ENCODE data around the gene JAKMIP1. TPM values are rescaled to one million over a fixed set of nuclear protein-coding genes. Genes with fewer than 3 reads are reported as not detected.

Gene JAKMIP1
- total RNA-seq, 1 experiment from 2014 or later, result not detected

DNA sequence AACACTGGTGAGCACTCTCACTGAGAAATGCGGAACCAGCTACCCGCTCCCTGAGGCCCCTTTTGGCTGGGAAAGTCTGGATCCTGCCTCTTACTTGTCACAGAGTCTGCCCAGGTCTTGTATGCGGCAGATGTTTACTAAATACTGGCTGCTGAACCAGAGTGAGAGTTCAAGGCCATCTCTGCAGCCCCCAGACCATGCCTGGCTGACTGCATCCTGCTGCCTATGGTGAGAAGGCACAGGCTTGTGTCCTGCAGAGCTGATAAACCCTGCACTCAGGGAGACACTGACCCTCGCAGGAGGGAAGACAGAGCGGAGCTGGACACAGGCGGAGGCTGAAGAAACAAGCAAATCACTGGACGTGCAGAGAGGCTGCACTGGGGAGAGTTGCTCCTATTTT is 46.5 kb downstream of the JAKMIP1 start:
- ChIA-PET CTCF (no interaction called here), POLR2A (no interaction called here)
- in situ Hi-C loops (cut with HindIII; ENCODE audit: low pct_unique_long_range_greater_than_20kb, low sequenced_read_pairs), result no loop called here
- Histone ChIP-seq H3K9me3 (ENCODE audit: control insufficient read depth, insufficient read depth, low read depth, low read length) (no peaks in the 10 kb centered on the region), H3K4me3 (ENCODE audit: low read depth in 2 of 2, low read length in 2 of 2) (no peak overlapping the region), H3K36me3 (ENCODE audit: control insufficient read depth, insufficient read depth, low read length) (no peaks in the 10 kb centered on the region), H3K4me1 (ENCODE audit: control insufficient read depth, insufficient read depth, low read length) (no peaks in the 10 kb centered on the region), H3K27ac (ENCODE audit: low read length) (no peak overlapping the region), H3K27me3 (ENCODE audit: control insufficient read depth, insufficient read depth, low read length) (peaks cover 2% of the 10 kb centered on the region; the same call in 1 of the 2 replicates)
- TF ChIP-seq POLR2AphosphoS5 (IDR thresholded peaks at IDR 0.05; ENCODE audit: low read depth, low read length) (no peak), SIN3A (IDR thresholded peaks at IDR 0.05; ENCODE audit: borderline replicate concordance, insufficient read depth, low read depth, low read length) (no peak), TCF7L2 (IDR thresholded peaks at IDR 0.05; ENCODE audit: low read depth, low read length) (no peak)
- TF ChIP-seq, protein P1, sequence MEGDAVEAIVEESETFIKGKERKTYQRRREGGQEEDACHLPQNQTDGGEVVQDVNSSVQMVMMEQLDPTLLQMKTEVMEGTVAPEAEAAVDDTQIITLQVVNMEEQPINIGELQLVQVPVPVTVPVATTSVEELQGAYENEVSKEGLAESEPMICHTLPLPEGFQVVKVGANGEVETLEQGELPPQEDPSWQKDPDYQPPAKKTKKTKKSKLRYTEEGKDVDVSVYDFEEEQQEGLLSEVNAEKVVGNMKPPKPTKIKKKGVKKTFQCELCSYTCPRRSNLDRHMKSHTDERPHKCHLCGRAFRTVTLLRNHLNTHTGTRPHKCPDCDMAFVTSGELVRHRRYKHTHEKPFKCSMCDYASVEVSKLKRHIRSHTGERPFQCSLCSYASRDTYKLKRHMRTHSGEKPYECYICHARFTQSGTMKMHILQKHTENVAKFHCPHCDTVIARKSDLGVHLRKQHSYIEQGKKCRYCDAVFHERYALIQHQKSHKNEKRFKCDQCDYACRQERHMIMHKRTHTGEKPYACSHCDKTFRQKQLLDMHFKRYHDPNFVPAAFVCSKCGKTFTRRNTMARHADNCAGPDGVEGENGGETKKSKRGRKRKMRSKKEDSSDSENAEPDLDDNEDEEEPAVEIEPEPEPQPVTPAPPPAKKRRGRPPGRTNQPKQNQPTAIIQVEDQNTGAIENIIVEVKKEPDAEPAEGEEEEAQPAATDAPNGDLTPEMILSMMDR (IDR thresholded peaks at IDR 0.05), result no peak
- TF ChIP-seq, protein P2, sequence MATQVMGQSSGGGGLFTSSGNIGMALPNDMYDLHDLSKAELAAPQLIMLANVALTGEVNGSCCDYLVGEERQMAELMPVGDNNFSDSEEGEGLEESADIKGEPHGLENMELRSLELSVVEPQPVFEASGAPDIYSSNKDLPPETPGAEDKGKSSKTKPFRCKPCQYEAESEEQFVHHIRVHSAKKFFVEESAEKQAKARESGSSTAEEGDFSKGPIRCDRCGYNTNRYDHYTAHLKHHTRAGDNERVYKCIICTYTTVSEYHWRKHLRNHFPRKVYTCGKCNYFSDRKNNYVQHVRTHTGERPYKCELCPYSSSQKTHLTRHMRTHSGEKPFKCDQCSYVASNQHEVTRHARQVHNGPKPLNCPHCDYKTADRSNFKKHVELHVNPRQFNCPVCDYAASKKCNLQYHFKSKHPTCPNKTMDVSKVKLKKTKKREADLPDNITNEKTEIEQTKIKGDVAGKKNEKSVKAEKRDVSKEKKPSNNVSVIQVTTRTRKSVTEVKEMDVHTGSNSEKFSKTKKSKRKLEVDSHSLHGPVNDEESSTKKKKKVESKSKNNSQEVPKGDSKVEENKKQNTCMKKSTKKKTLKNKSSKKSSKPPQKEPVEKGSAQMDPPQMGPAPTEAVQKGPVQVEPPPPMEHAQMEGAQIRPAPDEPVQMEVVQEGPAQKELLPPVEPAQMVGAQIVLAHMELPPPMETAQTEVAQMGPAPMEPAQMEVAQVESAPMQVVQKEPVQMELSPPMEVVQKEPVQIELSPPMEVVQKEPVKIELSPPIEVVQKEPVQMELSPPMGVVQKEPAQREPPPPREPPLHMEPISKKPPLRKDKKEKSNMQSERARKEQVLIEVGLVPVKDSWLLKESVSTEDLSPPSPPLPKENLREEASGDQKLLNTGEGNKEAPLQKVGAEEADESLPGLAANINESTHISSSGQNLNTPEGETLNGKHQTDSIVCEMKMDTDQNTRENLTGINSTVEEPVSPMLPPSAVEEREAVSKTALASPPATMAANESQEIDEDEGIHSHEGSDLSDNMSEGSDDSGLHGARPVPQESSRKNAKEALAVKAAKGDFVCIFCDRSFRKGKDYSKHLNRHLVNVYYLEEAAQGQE (IDR thresholded peaks at IDR 0.05; ENCODE audit: insufficient read depth in 1 of 2, low read depth in 2 of 2, low read length in 1 of 2), result no peak
- intact Hi-C loops (cut with micrococcal nuclease; ENCODE audit: unreplicated experiment), result no loop called here
- DNase-seq (ENCODE audit: low read depth, low spot score), result no peak
- no peak for ATAC-seq
- no TSS peak for BruUV-seq (replicated peaks)

DNA sequence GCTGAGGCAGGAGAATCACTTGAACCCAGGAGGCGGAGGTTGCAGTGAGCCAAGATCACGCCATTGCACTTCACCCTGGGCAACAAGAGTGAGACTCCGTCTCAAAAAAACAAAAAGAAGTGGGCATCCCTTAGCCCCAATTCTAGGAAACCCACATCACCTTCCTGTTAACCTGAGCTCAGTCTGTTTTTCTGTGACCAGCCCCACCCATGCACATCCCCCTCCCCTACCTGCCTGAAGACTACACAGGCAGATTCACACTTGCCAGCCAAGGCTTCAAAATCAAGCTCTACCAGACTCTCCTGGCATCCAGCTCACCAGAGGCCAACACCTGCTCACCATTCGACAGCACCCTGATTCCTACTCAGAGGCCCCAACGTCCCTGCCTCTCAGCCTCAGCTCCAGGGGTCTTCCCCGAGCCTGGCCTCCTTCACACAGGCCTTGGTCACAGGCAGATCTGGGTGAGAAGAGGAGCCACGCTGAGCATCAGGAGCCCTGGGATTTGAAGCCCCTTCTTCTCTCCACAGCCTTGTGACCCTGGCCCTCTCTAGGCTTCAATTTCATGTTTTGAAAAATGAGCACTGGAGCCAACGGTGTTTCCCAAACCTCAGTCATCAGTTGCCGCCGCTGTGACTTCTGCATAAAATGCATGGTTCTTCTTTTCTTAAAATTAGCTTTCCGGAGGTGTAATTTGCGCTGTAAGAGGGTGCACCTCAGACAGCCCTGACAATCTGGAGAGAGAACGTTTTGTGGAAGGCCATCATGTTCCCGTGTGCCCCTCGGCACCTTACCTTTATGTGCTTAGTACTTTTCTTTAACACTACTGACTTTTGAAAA is 47.3 kb downstream of the JAKMIP1 start:
- intact Hi-C loops (cut with micrococcal nuclease; ENCODE audit: unreplicated experiment), result no loop called here
- Histone ChIP-seq H3K27ac (ENCODE audit: low read length) (no peak overlapping the region), H3K4me1 (ENCODE audit: control insufficient read depth, insufficient read depth, low read length) (no peaks in the 10 kb centered on the region), H3K4me3 (ENCODE audit: low read depth in 2 of 2, low read length in 2 of 2) (no peak overlapping the region), H3K27me3 (ENCODE audit: control insufficient read depth, insufficient read depth, low read length) (peaks cover 2% of the 10 kb centered on the region; the same call in 1 of the 2 replicates), H3K36me3 (ENCODE audit: control insufficient read depth, insufficient read depth, low read length) (no peaks in the 10 kb centered on the region), H3K9me3 (ENCODE audit: control insufficient read depth, insufficient read depth, low read depth, low read length) (no peaks in the 10 kb centered on the region)
- BruUV-seq (replicated peaks), result no TSS peak
- DNase-seq (ENCODE audit: low read depth, low spot score), result no peak
- ATAC-seq, result no peak
- ChIA-PET POLR2A (no interaction called here), CTCF (interaction anchor here (1.0 kb wide), 1 partner anchor 178 kb away, joined by 3 read pairs; no protein-coding TSS in a partner anchor)
- in situ Hi-C loops (cut with HindIII; ENCODE audit: low pct_unique_long_range_greater_than_20kb, low sequenced_read_pairs), result no loop called here
- TF ChIP-seq, protein P1 (IDR thresholded peaks at IDR 0.05), result no peak
- TF ChIP-seq SIN3A (IDR thresholded peaks at IDR 0.05; ENCODE audit: borderline replicate concordance, insufficient read depth, low read depth, low read length) (no peak), POLR2AphosphoS5 (IDR thresholded peaks at IDR 0.05; ENCODE audit: low read depth, low read length) (no peak), TCF7L2 (IDR thresholded peaks at IDR 0.05; ENCODE audit: low read depth, low read length) (no peak)
- TF ChIP-seq, protein P2 (IDR thresholded peaks at IDR 0.05; ENCODE audit: insufficient read depth in 1 of 2, low read depth in 2 of 2, low read length in 1 of 2), result no peak
